ENCODE data around the gene MLXIPL. TPM values are rescaled to one million over a fixed set of nuclear protein-coding genes. Genes with fewer than 3 reads are reported as not detected.
"Not testable (repeated sequence)": the region's sequence is repeated elsewhere in the genome, so short reads cannot be mapped to it uniquely, and the experiment has no call there.

Gene MLXIPL
- polyA plus RNA-seq, 1 donor: 195 TPM

DNA sequence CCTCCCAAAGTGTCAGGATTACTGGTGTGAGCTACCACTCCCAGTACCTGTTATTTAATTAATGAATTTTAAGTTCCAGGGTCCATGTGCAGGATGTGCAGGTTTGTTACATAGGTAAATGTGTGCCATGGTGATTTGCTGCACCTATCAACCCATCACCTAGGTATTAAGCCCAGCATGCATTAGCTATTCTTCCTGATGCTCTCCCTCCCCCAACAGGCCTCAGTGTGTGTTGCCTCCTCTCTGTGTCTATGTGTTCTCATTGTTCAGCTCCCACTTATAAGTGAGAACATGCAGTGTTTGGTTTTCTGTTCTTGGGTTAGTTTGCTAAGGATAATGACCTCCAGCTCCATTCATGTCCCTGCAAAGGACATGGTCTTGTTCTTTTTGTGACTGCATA is 57.9 kb downstream of the MLXIPL start:
- not testable (repeated sequence) for H3K4me1 ChIP-seq (ENCODE audit: control insufficient read depth, insufficient read depth, low read length); H3K27me3 ChIP-seq (ENCODE audit: control insufficient read depth, insufficient read depth, low read length); DNase-seq; H3K9me3 ChIP-seq (ENCODE audit: control insufficient read depth, low read depth, low read length); H3K27ac ChIP-seq (ENCODE audit: low read length); H3K4me3 ChIP-seq (ENCODE audit: low read length)
- peaks cover 27% of the 10 kb centered on the region for H3K36me3 ChIP-seq (ENCODE audit: control insufficient read depth, insufficient read depth, low read length)

DNA sequence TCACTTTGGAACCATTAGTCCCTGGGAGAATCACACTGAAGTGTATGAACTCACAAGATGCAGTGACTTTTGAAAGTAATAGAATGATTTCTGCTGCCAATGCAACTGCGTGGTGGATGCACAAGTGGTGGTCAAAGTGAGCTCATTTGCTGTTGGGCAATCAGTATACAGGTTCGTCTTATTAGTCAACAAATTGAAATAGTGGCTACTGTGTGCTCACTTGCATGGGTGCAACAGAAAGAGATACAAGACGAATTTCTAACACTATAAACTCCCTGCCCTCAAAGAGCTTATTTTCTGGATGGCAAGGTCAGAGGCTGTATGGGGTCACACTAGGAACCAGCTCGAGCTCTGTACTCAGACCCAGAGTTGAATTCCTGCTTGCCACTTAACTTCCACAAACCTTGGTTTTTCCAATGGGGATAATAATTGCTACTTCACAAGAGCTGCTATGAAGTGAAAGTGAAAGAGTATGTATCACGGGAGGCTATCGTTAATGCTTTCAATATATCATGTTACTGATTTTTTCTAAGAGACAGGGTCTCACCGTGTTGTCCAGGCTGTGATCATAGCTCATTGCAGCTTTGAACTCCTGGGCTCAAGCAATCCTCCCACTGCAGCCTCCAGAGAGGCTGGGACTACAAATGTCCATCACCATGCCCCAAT is 58.5 kb downstream of the MLXIPL start:
- peaks cover 2% of the 10 kb centered on the region for H3K9me3 ChIP-seq (ENCODE audit: control insufficient read depth, low read depth, low read length)
- H3K27ac ChIP-seq (ENCODE audit: low read length): no peak overlapping the region
- 100% methylated on average over 1 of the region's 7 CpGs for WGBS (ENCODE audit: insufficient coverage, low lambda C conversion rate)
- no peaks in the 10 kb centered on the region for H3K4me1 ChIP-seq (ENCODE audit: control insufficient read depth, insufficient read depth, low read length)
- H3K4me3 ChIP-seq (ENCODE audit: low read length): no peak overlapping the region
- peak in 1 of 2 donors; percentile 41 for DNase-seq
- peaks cover 23% of the 10 kb centered on the region for H3K36me3 ChIP-seq (ENCODE audit: control insufficient read depth, insufficient read depth, low read length)
- H3K27me3 ChIP-seq (ENCODE audit: control insufficient read depth, insufficient read depth, low read length): no peaks in the 10 kb centered on the region

DNA sequence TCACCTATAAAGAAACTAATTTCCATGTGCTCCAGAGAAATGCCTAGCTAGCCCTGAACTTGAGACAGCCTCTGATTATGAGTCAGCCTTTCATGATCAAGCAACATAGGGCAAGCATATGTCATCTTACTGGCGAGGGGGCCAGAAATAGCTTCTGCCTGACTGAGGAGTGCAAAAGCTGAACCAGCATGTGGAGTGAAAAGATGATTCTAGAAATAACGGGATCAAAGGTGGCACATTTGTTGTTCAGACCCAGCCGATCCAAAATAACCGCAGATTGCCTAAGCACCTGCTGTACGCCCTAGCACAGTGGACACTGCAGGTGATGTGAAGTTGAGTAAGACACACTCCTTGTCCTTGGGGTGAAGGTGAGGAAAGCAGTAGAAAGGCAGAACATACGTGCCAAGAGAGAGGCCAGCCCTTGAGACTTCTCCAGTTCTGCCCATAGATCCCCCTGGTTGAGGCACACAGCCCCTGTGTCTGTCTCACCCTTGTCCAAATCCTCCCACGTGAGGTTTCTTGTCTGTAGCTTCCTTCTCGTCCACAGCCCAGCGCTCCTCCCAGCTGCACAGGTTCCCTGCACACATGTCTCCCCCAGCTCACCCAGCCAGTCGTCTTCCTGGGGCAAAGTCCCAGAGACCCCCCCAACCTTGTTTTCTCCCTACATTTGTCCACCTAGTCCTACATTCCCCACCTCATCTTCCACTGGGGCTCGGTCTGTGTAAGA is 64.0 kb downstream of the MLXIPL start:
- peak; percentile 29 to 55 for DNase-seq
- WGBS (ENCODE audit: insufficient coverage, low lambda C conversion rate): 57% methylated on average over 3 of the region's 11 CpGs
- Histone ChIP-seq H3K9me3 (ENCODE audit: control insufficient read depth, low read depth, low read length) (no peaks in the 10 kb centered on the region), H3K27ac (ENCODE audit: low read length) (no peak overlapping the region), H3K4me1 (ENCODE audit: control insufficient read depth, insufficient read depth, low read length) (peaks cover 21% of the 10 kb centered on the region), H3K36me3 (ENCODE audit: control insufficient read depth, insufficient read depth, low read length) (peaks cover 4% of the 10 kb centered on the region), H3K4me3 (ENCODE audit: low read length) (no peak overlapping the region), H3K27me3 (ENCODE audit: control insufficient read depth, insufficient read depth, low read length) (no peaks in the 10 kb centered on the region)

DNA sequence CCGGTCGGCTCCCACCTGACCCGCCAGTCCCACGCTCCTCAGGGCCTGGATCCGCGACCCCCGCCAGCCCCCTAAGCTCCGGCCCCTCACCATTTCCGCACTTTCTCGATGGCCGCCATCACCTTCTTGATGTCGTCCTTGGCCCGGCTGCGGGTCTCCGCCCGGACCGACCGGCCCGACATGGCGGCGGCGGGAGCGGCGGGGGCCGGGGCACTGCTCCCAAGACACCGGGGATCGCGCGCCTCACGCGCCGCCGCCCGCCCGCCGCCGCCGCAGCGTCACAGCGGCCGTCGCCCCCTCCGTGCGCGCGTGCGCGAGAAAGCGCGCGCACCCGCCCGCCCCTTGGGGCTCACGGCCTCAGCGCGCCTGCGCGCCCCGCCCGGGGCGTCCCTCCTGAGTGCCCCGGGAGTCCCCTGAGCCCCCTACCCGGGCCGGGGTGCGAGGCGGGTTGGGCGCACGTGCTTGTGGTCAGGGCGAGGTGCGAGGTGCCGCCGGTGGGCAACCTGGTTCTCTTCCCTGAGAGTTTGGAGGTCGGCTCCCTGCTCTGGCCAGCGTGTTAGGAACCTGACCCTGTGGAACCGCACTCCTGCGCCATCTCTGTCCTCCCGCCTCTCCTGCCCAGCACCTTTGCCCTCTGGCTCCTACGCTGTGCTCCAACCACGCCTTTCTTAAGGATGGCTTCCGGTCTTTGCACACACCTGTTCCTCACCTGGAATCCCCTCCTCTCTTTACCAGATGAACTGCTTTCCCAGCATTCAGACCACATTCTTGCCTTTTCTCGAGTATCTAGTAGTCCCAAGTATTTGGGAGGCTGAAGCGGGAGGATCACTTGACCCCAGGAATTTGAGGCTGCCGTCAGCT is 66.7 kb downstream of the MLXIPL start, which contains the start of gene BCL7B:
BCL7B (minus strand) TSS at position 294 of the 861 bp plus-strand sequence; CDS start at position 182, 112 bp downstream.
- peak within 1 kb of the TSS; percentile 90 for H3K4me3 ChIP-seq (ENCODE audit: low read length)
- H3K9me3 ChIP-seq (ENCODE audit: control insufficient read depth, low read depth, low read length): no peaks in the 10 kb centered on the region
- peak; percentile 79 to 91 for DNase-seq
- H3K4me1 ChIP-seq (ENCODE audit: control insufficient read depth, insufficient read depth, low read length): peaks cover 21% of the 10 kb centered on the region
- peaks cover 19% of the 10 kb centered on the region for H3K36me3 ChIP-seq (ENCODE audit: control insufficient read depth, insufficient read depth, low read length)
- peak within 1 kb of the TSS; percentile 99 for H3K27ac ChIP-seq (ENCODE audit: low read length)
- WGBS (ENCODE audit: insufficient coverage, low lambda C conversion rate): no CpG with 5 or more reads among the region's 83 CpGs
- H3K27me3 ChIP-seq (ENCODE audit: control insufficient read depth, insufficient read depth, low read length): no peaks in the 10 kb centered on the region

DNA sequence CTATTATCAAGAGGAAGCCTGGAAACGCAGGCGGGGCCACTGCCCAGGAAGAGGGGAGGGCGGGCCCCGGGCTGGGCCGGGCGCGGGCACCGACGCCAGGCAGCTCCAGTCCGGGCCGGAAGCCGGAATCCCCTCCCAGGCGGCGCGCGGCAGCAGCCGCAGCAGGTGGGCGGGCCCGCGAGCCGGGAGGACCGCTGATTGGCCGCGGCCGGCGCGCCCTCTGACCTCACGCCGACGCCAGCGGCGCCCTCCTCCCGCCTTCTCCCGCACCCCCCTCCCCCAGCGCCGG is 67.3 kb downstream of the MLXIPL start:
- WGBS (ENCODE audit: insufficient coverage, low lambda C conversion rate): no CpG with 5 or more reads among the region's 36 CpGs

DNA sequence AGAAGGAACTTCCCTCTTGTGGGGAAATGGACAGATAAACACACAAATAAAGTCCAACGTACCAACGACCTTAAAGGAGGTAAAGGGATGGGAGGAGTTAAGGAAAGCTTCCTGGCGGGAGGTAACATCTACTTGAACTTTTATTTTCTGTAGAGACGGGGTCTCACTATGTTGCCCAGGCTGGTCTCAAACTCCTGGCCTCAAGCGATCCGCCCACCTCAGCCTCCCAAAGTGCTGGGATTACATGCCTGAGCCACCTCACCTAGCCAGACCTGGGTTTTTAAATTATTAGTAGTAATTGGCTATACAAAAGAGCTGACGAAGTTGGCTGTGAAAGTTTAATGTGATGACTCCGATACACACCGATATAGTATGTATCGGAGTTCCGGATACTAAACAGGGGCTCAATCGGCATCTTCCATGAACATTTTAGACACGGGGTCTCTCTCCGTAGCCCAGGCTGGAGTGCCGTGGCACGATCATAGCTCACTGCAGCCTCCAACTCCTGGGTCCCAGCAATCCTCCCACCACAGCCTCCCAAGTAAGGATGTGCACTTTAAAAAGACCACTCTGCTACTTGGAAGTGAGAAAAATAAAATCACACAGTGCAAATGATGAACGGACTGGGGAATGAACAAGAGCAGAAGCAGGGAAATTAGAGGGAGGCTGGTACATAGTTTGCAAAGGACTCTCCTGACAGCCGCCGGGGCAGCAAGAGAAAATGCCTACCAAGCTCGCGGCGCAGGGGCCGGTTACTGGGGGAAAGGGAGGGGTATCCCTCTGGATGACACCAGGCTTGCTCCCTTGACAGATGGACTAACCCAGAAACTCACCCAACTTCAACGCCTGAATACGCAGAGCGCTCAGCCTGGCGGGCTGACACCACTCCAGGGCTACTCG is 67.9 kb downstream of the MLXIPL start:
- H3K4me3 ChIP-seq (ENCODE audit: low read length): peak overlapping the region; percentile 90
- 48% methylated on average over 4 of the region's 28 CpGs for WGBS (ENCODE audit: insufficient coverage, low lambda C conversion rate)
- H3K36me3 ChIP-seq (ENCODE audit: control insufficient read depth, insufficient read depth, low read length): peaks cover 30% of the 10 kb centered on the region
- no peak for DNase-seq
- no peaks in the 10 kb centered on the region for H3K9me3 ChIP-seq (ENCODE audit: control insufficient read depth, low read depth, low read length)
- peak overlapping the region; percentile 88 for H3K27ac ChIP-seq (ENCODE audit: low read length)
- peaks cover 21% of the 10 kb centered on the region for H3K4me1 ChIP-seq (ENCODE audit: control insufficient read depth, insufficient read depth, low read length)
- no peaks in the 10 kb centered on the region for H3K27me3 ChIP-seq (ENCODE audit: control insufficient read depth, insufficient read depth, low read length)

More for the DNA sequence above, 67.3 kb downstream of the MLXIPL start:
- Histone ChIP-seq H3K9me3 (ENCODE audit: control insufficient read depth, low read depth, low read length) (no peaks in the 10 kb centered on the region), H3K27ac (ENCODE audit: low read length) (peak overlapping the region; percentile 99), H3K4me3 (ENCODE audit: low read length) (peak overlapping the region; percentile 90), H3K4me1 (ENCODE audit: control insufficient read depth, insufficient read depth, low read length) (peaks cover 21% of the 10 kb centered on the region), H3K27me3 (ENCODE audit: control insufficient read depth, insufficient read depth, low read length) (no peaks in the 10 kb centered on the region), H3K36me3 (ENCODE audit: control insufficient read depth, insufficient read depth, low read length) (peaks cover 25% of the 10 kb centered on the region)
- peak; percentile 95 to 97 for DNase-seq

GRCh38 chr7:73555411-73555982 is 68.8 kb downstream of the MLXIPL start:
- DNase-seq: no peak
- H3K36me3 ChIP-seq (ENCODE audit: control insufficient read depth, insufficient read depth, low read length): peaks cover 36% of the 10 kb centered on the region
- H3K9me3 ChIP-seq (ENCODE audit: control insufficient read depth, low read depth, low read length): no peaks in the 10 kb centered on the region
- no peak overlapping the region for H3K4me3 ChIP-seq (ENCODE audit: low read length)
- H3K27me3 ChIP-seq (ENCODE audit: control insufficient read depth, insufficient read depth, low read length): no peaks in the 10 kb centered on the region
- peaks cover 20% of the 10 kb centered on the region for H3K4me1 ChIP-seq (ENCODE audit: control insufficient read depth, insufficient read depth, low read length)
- WGBS (ENCODE audit: insufficient coverage, low lambda C conversion rate): 91% methylated on average over 3 of the region's 6 CpGs
- no peak overlapping the region for H3K27ac ChIP-seq (ENCODE audit: low read length)

DNA sequence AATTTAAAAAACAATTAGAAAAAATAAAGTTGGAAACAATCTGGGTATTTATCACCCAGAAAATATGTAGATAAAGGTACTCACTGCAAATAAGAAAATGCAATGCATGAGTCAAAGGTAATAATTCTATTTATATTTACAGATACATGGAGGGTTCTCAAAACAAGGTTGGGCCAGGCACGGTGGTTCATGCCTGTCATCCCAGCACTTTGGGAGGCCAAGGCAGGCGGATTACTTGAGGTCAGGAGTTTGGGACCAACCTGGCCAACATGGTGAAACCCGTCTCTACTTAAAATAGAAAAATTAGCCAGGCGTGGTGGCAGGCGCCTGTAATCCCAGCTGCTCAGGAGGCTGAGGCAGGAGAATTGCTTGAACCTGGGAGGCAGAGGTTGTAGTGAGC is 74.2 kb downstream of the MLXIPL start:
- not testable (repeated sequence) for H3K4me1 ChIP-seq (ENCODE audit: control insufficient read depth, insufficient read depth, low read length); DNase-seq; H3K9me3 ChIP-seq (ENCODE audit: control insufficient read depth, low read depth, low read length); H3K27ac ChIP-seq (ENCODE audit: low read length); H3K27me3 ChIP-seq (ENCODE audit: control insufficient read depth, insufficient read depth, low read length); H3K4me3 ChIP-seq (ENCODE audit: low read length)
- H3K36me3 ChIP-seq (ENCODE audit: control insufficient read depth, insufficient read depth, low read length): peaks cover 54% of the 10 kb centered on the region
- WGBS (ENCODE audit: insufficient coverage, low lambda C conversion rate): no CpG with 5 or more reads among the region's 5 CpGs

DNA sequence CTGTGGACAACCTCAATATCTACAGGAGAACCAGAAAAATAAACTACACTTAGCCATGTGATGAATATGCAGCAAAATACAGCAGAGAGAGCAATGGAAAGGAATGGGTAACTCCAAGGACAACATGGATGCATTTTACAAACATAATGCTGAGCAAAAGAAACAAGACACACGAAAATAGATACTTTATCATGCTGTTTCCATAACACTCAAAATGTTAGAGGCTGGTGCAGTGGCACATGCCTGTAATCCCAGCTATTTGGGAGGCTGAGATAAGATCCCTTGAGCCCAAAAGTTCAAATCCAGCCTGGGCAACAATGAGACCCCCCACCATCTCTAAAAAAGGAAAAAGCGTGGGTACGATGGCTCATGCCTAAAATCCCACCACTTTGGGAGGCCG is 75.1 kb downstream of the MLXIPL start:
- Histone ChIP-seq H3K4me1 (ENCODE audit: control insufficient read depth, insufficient read depth, low read length) (no peaks in the 10 kb centered on the region), H3K36me3 (ENCODE audit: control insufficient read depth, insufficient read depth, low read length) (peaks cover 49% of the 10 kb centered on the region), H3K4me3 (ENCODE audit: low read length) (no peak overlapping the region), H3K27me3 (ENCODE audit: control insufficient read depth, insufficient read depth, low read length) (no peaks in the 10 kb centered on the region), H3K9me3 (ENCODE audit: control insufficient read depth, low read depth, low read length) (no peaks in the 10 kb centered on the region), H3K27ac (ENCODE audit: low read length) (no peak overlapping the region)
- no CpG with 5 or more reads among the region's 4 CpGs for WGBS (ENCODE audit: insufficient coverage, low lambda C conversion rate)
- DNase-seq: no peak
